Amygdala (tissue), 56 donors: Measurements from ENCODE around the gene FABP1.

Experiments used
- DNase-seq, 56 donors: peaks; one replicate each; lab custom pipeline; 2025; lab: John Stamatoyannopoulos, UW

FABP1 gene

DNA sequence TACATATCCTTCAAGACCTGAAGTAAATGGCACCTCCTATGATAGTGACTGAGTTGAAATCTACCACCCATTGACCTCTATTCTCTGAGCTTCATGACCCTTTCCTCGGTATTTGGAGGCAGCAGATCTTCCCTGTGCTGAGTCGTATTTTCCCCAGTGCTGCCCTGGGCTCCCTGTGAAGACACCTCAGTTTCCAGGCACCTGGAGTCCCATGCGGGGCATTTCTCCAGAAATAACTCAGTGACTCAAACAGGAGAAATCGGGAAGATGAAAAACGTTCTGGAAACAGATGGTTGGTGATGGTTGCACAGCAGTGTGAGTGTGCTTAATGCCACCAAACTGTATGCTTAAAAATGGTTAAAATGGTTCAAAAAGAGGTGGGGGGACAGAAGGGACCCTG lies 42.3 kb downstream of the FABP1 start:
- DNase-seq, result peak in 1 of 56 donors; percentile 21

DNA sequence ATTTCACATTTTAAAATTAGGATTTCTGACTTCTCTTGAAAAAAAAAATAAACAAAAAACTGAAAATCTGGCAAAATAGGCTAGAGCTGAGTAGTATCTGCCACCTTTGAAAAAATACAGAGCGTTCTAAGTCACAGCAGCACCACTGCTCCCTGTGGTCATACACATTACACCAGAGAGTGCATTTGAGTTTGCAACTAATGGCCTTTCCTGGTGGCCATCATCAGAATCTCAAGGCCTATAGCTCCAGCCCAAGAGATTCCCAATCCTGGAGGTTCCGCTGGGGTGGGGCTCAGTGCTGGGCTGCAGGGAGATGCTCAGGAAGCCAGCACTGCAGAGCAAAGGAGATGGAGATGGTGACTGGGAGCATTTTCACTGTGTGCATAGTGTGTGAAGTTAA lies 42.8 kb downstream of the FABP1 start:
- no peak for DNase-seq

DNA sequence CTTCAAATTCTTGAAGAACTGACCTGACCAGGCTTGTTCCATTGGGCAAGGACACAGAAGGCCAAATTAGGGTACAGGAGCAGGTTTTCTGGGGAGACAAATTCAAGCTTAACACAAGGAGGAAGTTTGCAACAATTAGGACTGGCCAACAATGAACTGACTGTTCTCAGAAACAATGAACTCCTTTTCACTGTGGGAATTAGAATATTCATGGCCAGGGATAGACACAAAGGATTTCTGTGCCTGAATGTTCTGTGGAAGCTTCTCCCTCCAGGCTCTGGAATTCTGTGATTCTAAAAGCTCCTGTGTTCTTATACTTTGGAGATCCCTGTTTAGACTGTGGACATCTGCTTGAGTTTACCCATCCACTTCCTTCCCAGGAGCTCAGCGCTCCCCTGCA lies 45.1 kb downstream of the FABP1 start:
- DNase-seq, result peak in 24 of 56 donors; percentile 11 to 69 (median 28)

DNA sequence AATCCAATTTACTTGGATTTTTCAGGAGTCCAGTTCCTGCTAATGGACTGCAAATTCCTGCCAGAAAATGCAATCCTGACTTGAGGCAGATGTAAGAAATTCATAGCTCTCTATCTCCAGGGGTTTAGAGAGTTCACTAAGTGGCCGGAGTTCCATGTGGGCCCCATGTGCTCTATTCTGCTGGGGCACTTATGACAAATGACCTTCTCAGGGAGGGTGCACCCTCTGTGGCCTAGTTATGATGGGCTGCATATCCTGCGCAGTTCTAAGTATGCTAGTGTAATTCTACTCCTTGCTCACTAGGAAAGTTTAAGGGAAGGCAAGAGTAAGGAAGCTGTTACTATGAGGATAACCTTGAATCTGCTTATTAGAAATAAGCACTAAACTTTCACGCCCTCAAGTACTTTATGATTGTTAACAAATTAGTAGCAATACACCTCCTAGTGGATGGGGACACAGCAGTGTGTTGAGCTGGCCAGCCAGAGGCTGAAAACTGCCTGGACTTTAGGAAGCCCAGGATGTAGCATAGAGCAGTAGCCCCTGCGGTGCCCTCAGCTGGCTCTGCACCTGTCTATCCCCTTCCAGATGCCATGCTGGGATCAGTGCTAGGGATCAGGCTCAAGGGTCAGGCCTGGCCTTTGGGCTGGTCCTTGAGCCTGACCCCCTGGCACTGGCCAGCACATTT lies 45.8 kb downstream of the FABP1 start:
- DNase-seq, result no peak

DNA sequence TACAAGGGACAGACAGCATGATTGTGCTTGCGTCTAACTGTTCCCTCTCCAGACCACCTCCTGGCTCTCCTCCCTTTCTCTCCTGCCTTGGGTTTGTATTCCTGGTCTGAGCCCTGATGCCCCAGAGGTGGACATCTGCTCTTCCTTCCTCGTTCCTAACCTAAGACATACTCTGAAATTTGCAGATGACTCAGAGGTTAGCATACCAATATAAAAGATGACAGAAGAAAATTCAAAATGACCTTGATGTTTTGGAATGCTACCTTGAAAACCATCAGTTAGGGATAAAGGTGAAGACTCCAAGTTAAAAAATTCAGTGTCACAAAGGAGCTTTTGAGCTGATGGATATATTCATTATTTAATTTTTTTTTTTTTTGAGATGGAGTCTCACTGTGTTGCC lies 47.3 kb downstream of the FABP1 start:
- no peak for DNase-seq

DNA sequence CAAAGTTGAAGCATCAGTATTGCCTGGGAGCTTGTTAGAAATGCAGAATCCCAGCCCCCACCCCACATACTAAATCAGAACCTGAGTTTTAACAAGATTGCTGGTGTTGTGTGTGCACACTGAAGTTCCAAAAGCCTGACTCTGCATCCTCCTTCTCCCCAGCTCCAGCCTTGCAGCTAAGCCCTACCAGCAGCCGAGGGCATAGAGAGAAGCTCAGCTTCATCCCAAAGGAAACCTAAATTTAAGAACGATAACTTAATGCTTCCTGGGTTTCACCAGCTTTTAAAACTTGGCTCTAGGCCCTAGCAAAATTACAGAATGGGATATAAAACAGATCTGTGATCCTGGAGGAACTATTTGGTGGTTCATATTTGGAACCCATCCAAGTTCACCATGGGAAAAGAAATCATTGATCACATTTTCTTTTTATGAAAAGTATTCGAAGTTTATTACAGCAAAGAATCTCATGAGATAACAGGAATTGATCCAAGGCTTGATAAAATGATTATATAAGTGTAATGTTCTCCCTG lies 49.2 kb downstream of the FABP1 start:
- DNase-seq, result no peak

DNA sequence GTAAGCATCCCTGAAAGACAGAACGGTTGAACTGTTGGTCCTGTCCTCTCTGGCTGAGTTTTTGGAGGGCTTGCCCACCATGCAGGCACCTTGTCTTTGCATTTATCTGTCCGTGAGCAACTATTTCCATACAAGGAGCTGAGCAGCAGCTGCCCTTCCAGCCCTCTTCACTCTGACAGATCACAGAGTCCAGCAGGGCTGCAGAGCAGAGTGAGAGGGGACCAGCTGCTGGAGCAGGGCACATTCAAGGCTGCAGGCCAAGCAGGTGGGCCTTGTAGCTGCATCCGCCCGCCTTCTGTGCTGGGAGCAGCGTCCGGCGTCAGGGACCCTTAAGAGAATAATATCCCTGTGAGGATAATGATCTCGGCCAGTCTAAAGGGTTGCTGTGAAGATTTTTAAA lies 50.8 kb downstream of the FABP1 start:
- no peak for DNase-seq

DNA sequence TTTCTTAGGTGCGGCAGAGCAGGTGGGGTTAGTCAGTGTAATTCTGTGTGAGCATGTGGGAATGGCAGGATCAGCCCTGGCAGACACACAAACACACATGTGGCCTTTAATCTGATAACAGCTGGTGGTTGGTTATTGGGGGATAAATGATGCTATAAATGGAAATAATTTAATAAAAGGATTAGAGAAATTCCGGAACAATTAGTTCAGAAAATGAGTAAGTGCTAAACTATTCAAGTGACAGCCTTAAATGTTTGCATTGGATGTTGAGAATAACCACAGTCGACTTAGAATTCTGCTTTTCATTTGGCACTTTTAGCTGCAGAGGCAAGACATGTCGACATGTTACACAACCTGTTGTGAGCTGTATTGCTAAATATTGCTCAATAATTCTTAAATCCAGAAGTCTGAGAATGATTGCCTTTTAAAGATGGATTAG lies 53.0 kb downstream of the FABP1 start:
- no peak for DNase-seq

DNA sequence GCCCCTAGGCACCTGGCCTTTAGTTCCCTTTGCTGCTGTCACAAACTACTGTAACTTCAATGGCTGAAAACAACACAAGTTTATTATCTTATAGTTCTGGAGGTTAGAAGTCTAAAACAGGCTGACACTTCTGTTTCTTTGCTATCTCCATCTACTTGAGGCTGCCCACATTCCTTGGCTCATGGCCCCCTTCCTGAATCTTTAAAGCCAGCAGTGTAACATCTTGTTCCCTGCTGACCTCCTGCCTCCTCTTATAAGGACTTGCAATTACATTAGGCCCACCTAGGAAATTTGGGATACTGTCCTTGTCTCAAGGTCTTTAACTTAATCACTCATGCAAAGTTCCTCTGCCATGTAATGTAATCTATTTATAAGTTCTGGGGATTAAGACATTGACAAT lies 53.7 kb downstream of the FABP1 start:
- no peak for DNase-seq
